Right hindlimb (tissue), 1 donor: Measurements from ENCODE around the gene GAL3ST2.

ENCODE experiments used
- DNase-seq: peaks from one replicate; pipeline ENCODE4 v3.0.0-alpha.2; 2018

Gene GAL3ST2

GRCh38 chr2:241846406-241846805 is 69.8 kb downstream of the GAL3ST2 start:
- peak; percentile 21 for DNase-seq

GRCh38 chr2:241848761-241849615 is 72.4 kb downstream of the GAL3ST2 start:
- peak; percentile 20 for DNase-seq

- peak; percentile 12 for DNase-seq
These were observed 73.3 kb downstream of the GAL3ST2 start for GRCh38 chr2:241849616-241850543.

GRCh38 chr2:241850544-241851324 is 74.1 kb downstream of the GAL3ST2 start:
- DNase-seq: peak; percentile 10

- DNase-seq: peak; percentile 10
These were observed 74.9 kb downstream of the GAL3ST2 start for GRCh38 chr2:241851325-241852115.

- DNase-seq: peak; percentile 21
These were observed 75.7 kb downstream of the GAL3ST2 start for GRCh38 chr2:241852116-241852980.

- DNase-seq: peak; percentile 20
These were observed 76.5 kb downstream of the GAL3ST2 start for GRCh38 chr2:241852981-241853631.
